Diencephalon (tissue), 1 donor: ENCODE results near the gene PRRG4. TPM values are rescaled to one million over a fixed set of nuclear protein-coding genes. Genes with fewer than 3 reads are reported as not detected.

Experiments
- total RNA-seq: library from RNA; depleted of rRNA; stranded (reverse); fragments of >200 nt; gene quantifications from one replicate; pipeline ENCODE4 v1.2.3, GENCODE V29; 2014

The PRRG4 gene
- 0.46 TPM for total RNA-seq

GRCh38 chr11:32829680-32830412 is at the start of gene PRRG4:
Gene PRRG4, plus strand, starts transcription at chr11:32829927. Its CDS starts 603 bp downstream, at chr11:32830530.

DNA sequence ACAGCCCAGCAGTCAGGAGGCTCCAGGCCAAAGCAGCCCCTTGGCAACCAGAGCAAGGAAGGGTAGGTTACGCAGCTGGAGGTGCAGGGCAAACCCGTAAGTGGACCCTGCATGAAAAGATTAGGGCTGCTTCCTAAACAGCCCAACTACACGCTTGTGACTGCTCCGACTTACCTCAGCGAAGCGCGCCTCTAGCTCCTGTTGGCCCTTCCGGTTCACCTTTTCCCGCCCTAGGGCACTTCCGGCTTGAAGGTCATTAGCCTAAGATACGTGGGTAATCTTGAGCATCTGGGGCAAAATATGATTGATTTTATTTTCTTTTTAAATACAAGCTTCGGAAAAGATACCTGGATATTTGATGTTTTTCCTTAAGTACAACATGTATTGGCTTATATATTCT is 35.3 kb upstream of the PRRG4 start, which contains the start of gene CCDC73:
Gene CCDC73, minus strand, starts transcription at position 224 of the 400 bp plus-strand sequence. CDS start 34,419 bp downstream, outside the sequence.

GRCh38 chr11:32892355-32893092 is 62.8 kb downstream of the PRRG4 start, which contains the start of gene QSER1:
Gene QSER1, plus strand, starts transcription at chr11:32892811. Its CDS starts 315 bp downstream, at chr11:32893126.

Other genes with a start within 250 kb of the PRRG4 start
- gene EIF3M, start 246.1 kb upstream of the PRRG4 start, total RNA-seq: 117 TPM
- gene CCDC73, start 35.3 kb upstream of the PRRG4 start, total RNA-seq: not detected
- 57.2 TPM for gene QSER1, start 62.9 kb downstream of the PRRG4 start, total RNA-seq
- 3.0 TPM for gene DEPDC7, start 186.0 kb downstream of the PRRG4 start, total RNA-seq
- 32.1 TPM for gene TCP11L1, start 209.6 kb downstream of the PRRG4 start, total RNA-seq